Smooth muscle cell (in vitro differentiated cells): ENCODE results near the gene ECHDC3. TPM values are rescaled to one million over a fixed set of nuclear protein-coding genes. Genes with fewer than 3 reads are reported as not detected.
A peak's percentile ranks its signal among the peaks of the same experiment; 100 is the strongest.

Experiments
- DNase-seq: peaks from one replicate; lab custom pipeline; 2025; ENCODE audit not compliant: unreplicated experiment; lab: John Stamatoyannopoulos, UW
- H2AFZ ChIP-seq: fragments of 200-600 bp; sonication (generic); 2 replicates; pipeline ENCODE4 v1.6.0; 2016; ENCODE audit warnings: antibody characterized with exemption, low read depth, mild to moderate bottlenecking
- H3F3A ChIP-seq: fragments of 200-600 bp; sonication (generic); 2 replicates; pipeline ENCODE4 v1.6.0; 2017; ENCODE audit warnings: antibody characterized with exemption, low read depth
- H3K27ac ChIP-seq: fragments of 200-600 bp; sonication (generic); 2 replicates; pipeline ENCODE4 v1.5.1; 2016; ENCODE audit warnings: low read depth, mild to moderate bottlenecking
- H3K27me3 ChIP-seq: fragments of 200-600 bp; sonication (generic); 2 replicates; pipeline ENCODE4 v1.6.1; 2016; ENCODE audit warnings: low read depth, mild to moderate bottlenecking
- H3K36me3 ChIP-seq: fragments of 200-600 bp; sonication (generic); 2 replicates; pipeline ENCODE4 v1.5.1; 2016; ENCODE audit warnings: low read depth
- H3K4me1 ChIP-seq: fragments of 200-600 bp; sonication (generic); 2 replicates; pipeline ENCODE4 v1.5.1; 2016; ENCODE audit warnings: low read depth
- H3K4me2 ChIP-seq: fragments of 200-600 bp; sonication (generic); 2 replicates; pipeline ENCODE4 v1.6.0; 2016; ENCODE audit warnings: mild to moderate bottlenecking
- H3K4me3 ChIP-seq: fragments of 200-600 bp; sonication (generic); 2 replicates; pipeline ENCODE4 v1.5.1; 2016; ENCODE audit warnings: mild to moderate bottlenecking
- H3K79me2 ChIP-seq: fragments of 200-600 bp; sonication (generic); 2 replicates; pipeline ENCODE4 v1.6.0; 2016; ENCODE audit warnings: low read depth, mild to moderate bottlenecking
- H3K9ac ChIP-seq: fragments of 200-600 bp; sonication (generic); 2 replicates; pipeline ENCODE4 v1.6.0; 2016; ENCODE audit warnings: low read depth
- H3K9me3 ChIP-seq: fragments of 200-600 bp; sonication (generic); replicated peaks from 2 replicates; pipeline ENCODE4 v1.5.1; 2016; ENCODE audit warnings: low read depth
- H4K20me1 ChIP-seq: fragments of 200-600 bp; sonication (generic); 2 replicates; pipeline ENCODE4 v1.6.0; 2016; ENCODE audit warnings: low read depth
- CTCF ChIP-seq: fragments of 200-600 bp; sonication (generic); IDR thresholded peaks from 2 replicates; pipeline ENCODE4 v1.5.1; 2017; ENCODE audit warnings: borderline replicate concordance, mild to moderate bottlenecking, antibody characterized with exemption; ENCODE audit not compliant: insufficient read depth, poor library complexity, severe bottlenecking
- WGBS: methylation state at CpG from one replicate; pipeline ENCODE4 v1.1.7; 2016; ENCODE audit warnings: low lambda C conversion rate; 5-methylcytosine and 5-hydroxymethylcytosine counted together
- polyA plus RNA-seq: library from polyadenylated mRNA; unstranded; fragments of >200 nt; fragmentation: Nextera tagmentation; extraction: Ambion mirVana; gene quantifications from 2 replicates; pipeline ENCODE4 v1.2.1, GENCODE V29; 2016
- total RNA-seq: library from RNA; depleted of rRNA; stranded (reverse); fragments of >200 nt; gene quantifications from 2 replicates; pipeline ENCODE4 v1.2.3, GENCODE V29; 2014

Gene ECHDC3
- total and polyA plus RNA-seq, 2 experiments from 2014 or later = 8.7 to 10.2 TPM

GRCh38 chr10:11720260-11720741 lies 21.9 kb upstream of the ECHDC3 start:
- WGBS = 90% methylated on average over 11 of the region's 11 CpGs
- Histone ChIP-seq H4K20me1 (no peaks in the 10 kb centered on the region), H3K4me2 (no peak overlapping the region)

DNA sequence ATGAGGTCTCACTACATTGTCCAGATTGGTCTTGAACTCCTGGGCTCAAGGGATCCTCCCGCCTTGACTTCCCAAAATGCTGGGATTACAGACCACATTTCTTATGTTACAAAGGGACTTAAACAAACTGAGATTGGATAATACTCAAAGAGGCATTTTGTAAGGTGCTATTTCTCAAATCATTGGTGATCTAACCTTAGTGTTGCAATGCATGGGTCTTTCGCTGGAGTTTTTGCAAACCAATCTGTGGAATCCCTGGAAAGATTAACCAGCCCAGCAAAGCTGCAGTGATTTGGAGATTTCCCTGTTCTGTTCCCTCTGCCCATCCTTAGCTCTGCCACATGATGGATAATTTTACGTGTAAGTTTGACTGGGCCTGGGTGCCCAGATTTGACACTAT lies 20.4 kb upstream of the ECHDC3 start:
- no peaks in the 10 kb centered on the region for H3K9me3 ChIP-seq
- WGBS = 91% methylated on average over 3 of the region's 3 CpGs
- H3K4me3 ChIP-seq = no peak overlapping the region
- no peaks in the 10 kb centered on the region for H3K79me2 ChIP-seq
- no peak for DNase-seq
- no peak overlapping the region for H3K9ac ChIP-seq
- H3K27me3 ChIP-seq = no peaks in the 10 kb centered on the region
- H3K27ac ChIP-seq = no peak overlapping the region
- H3K4me2 ChIP-seq = no peak overlapping the region
- H3K36me3 ChIP-seq = no peaks in the 10 kb centered on the region
- no peak for TF ChIP-seq CTCF
- H2AFZ ChIP-seq = no peak overlapping the region
- no peaks in the 10 kb centered on the region for H3F3A ChIP-seq
- no peaks in the 10 kb centered on the region for H4K20me1 ChIP-seq
- H3K4me1 ChIP-seq = no peaks in the 10 kb centered on the region

More at GRCh38 chr10:11720260-11720741, 21.9 kb upstream of the ECHDC3 start:
- no peaks in the 10 kb centered on the region for H3K36me3 ChIP-seq
- no peak overlapping the region for H2AFZ ChIP-seq
- H3K9ac ChIP-seq = no peak overlapping the region
- TF ChIP-seq CTCF = no peak
- H3K27ac ChIP-seq = peak overlapping the region; percentile 44
- DNase-seq = no peak
- no peaks in the 10 kb centered on the region for H3K4me1 ChIP-seq
- no peaks in the 10 kb centered on the region for H3K9me3 ChIP-seq
- H3K4me3 ChIP-seq = no peak overlapping the region
- H3K79me2 ChIP-seq = no peaks in the 10 kb centered on the region
- no peaks in the 10 kb centered on the region for H3F3A ChIP-seq
- H3K27me3 ChIP-seq = no peaks in the 10 kb centered on the region

DNA sequence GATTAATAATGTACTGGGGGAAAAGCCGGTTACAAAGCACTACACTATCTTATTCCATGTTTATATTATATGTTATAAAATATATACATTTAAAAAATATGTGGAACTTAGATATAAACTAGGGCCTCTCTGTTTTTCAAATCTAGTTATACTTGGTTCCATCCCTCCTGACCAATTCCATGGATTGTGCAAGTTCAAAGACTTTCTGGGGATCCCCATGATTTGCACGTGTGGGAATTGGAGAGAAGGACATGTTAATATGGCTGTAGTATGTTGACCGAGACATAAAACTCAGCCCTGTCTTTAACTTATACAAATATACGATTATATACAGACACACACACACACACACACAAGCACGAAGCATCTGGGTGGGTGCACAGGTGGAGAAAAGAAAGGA lies 18.8 kb upstream of the ECHDC3 start:
- Histone ChIP-seq H3K27me3 (no peaks in the 10 kb centered on the region), H4K20me1 (no peaks in the 10 kb centered on the region), H3K4me1 (no peaks in the 10 kb centered on the region), H3K9ac (no peak overlapping the region), H3K79me2 (no peaks in the 10 kb centered on the region), H3K4me2 (no peak overlapping the region), H3K4me3 (no peak overlapping the region), H3K36me3 (no peaks in the 10 kb centered on the region), H3K9me3 (no peaks in the 10 kb centered on the region), H3K27ac (no peak overlapping the region), H2AFZ (no peak overlapping the region), H3F3A (no peaks in the 10 kb centered on the region)
- WGBS = 92% methylated on average over 5 of the region's 5 CpGs
- TF ChIP-seq CTCF = no peak
- no peak for DNase-seq
